ENCODE results near the gene TREML4. TPM values are rescaled to one million over a fixed set of nuclear protein-coding genes. Genes with fewer than 3 reads are reported as not detected.

The TREML4 gene
- total and polyA plus RNA-seq, 2 donors (not counting 1 experiment from before 2014, with no cell fraction given) = 1.7 TPM; not detected in 1

DNA sequence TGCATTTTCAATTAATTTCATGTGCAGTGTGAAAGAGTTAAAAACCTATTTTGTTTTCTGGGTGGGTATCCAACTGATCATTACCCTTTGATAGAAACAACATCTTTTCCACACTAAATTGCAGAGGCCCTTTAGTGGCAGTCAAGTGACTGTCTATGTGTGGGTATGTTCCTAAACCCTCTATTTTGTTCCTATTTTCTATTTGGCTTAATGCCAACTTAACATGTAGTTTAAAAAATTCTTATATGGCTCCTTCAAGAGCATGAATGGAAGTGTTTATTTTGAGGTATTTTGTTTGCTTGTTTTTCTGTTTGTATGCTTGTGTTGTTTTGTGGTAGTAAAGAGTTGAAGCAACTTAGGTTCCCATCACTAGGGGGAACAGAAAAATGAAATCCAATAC lies 38.4 kb downstream of the TREML4 start:
- no peak overlapping the region for H3K27ac Mint-ChIP-seq
- Histone ChIP-seq H3K27me3 (replicated peaks in 1 of 4; ENCODE audit: control extremely low read depth in 1 of 4, control insufficient read depth in 3 of 4, insufficient read depth in 4 of 4, low read length in 3 of 4) (no peaks in the 10 kb centered on the region), H3K9ac (ENCODE audit: low read length) (no peak overlapping the region), H3K79me2 (ENCODE audit: control insufficient read depth, insufficient read depth, low read length) (no peaks in the 10 kb centered on the region), H3K9me3 (ENCODE audit: control extremely low read depth in 1 of 3, control insufficient read depth in 2 of 3, insufficient read depth in 1 of 3, low read length in 2 of 3) (peaks cover 0 to 21% (median 6%) of the 10 kb centered on the region in 3 donors), H3K36me3 (replicated peaks in 1 of 2; ENCODE audit: control extremely low read depth in 1 of 2, control insufficient read depth in 1 of 2, extremely low read depth in 1 of 2, insufficient read depth in 2 of 2, low read length in 1 of 2) (no peaks in the 10 kb centered on the region), H3K27ac (ENCODE audit: low read length in 2 of 2) (no peak overlapping the region), H4K20me1 (ENCODE audit: control insufficient read depth, insufficient read depth, low read length, poor library complexity, severe bottlenecking) (no peaks in the 10 kb centered on the region), H3K4me2 (replicated peaks; ENCODE audit: low read depth, low read length, poor library complexity, severe bottlenecking) (no peak overlapping the region), H3K4me3 (ENCODE audit: control extremely low read depth in 1 of 5, extremely low read depth in 1 of 5, insufficient read depth in 1 of 5, low read depth in 2 of 5, low read length in 4 of 5) (no peak overlapping the region), H3K4me1 (ENCODE audit: control insufficient read depth in 2 of 2, insufficient read depth in 2 of 2, low read length in 2 of 2) (peaks cover 0 to 1% of the 10 kb centered on the region in 2 donors), H2AFZ (ENCODE audit: insufficient read depth, low read depth, low read length, poor library complexity, severe bottlenecking) (no peak overlapping the region)
- ATAC-seq (ENCODE audit: low read depth) = no peak
- POLR2A ChIA-PET = no interaction called here
- TF ChIP-seq, protein P1, sequence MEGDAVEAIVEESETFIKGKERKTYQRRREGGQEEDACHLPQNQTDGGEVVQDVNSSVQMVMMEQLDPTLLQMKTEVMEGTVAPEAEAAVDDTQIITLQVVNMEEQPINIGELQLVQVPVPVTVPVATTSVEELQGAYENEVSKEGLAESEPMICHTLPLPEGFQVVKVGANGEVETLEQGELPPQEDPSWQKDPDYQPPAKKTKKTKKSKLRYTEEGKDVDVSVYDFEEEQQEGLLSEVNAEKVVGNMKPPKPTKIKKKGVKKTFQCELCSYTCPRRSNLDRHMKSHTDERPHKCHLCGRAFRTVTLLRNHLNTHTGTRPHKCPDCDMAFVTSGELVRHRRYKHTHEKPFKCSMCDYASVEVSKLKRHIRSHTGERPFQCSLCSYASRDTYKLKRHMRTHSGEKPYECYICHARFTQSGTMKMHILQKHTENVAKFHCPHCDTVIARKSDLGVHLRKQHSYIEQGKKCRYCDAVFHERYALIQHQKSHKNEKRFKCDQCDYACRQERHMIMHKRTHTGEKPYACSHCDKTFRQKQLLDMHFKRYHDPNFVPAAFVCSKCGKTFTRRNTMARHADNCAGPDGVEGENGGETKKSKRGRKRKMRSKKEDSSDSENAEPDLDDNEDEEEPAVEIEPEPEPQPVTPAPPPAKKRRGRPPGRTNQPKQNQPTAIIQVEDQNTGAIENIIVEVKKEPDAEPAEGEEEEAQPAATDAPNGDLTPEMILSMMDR (IDR thresholded peaks at IDR 0.05) = no peak
- no peak for TF ChIP-seq EZH2 (IDR thresholded peaks at IDR 0.05; ENCODE audit: borderline replicate concordance, insufficient read depth, low read depth, low read length, poor library complexity, severe bottlenecking)
- no peak overlapping the region for H3K4me3 Mint-ChIP-seq
- CTCF ChIA-PET = no interaction called here
- peaks cover 10% of the 10 kb centered on the region for H3K9me3 Mint-ChIP-seq (ENCODE audit: insufficient read depth)
- H3K27me3 Mint-ChIP-seq = no peaks in the 10 kb centered on the region
- intact Hi-C loops (cut with micrococcal nuclease) = no loop called here
- H3K4me1 Mint-ChIP-seq = peaks cover under 1% of the 10 kb centered on the region
- no peak for DNase-seq

- H3K9ac ChIP-seq (ENCODE audit: low read length) = no peak overlapping the region
- no peak overlapping the region for H3K27ac Mint-ChIP-seq
- H3K4me3 Mint-ChIP-seq = no peak overlapping the region
- H3K36me3 ChIP-seq (replicated peaks in 1 of 2; ENCODE audit: control extremely low read depth in 1 of 2, control insufficient read depth in 1 of 2, extremely low read depth in 1 of 2, insufficient read depth in 2 of 2, low read length in 1 of 2) = no peaks in the 10 kb centered on the region
- ChIA-PET CTCF (interaction anchor here (1.8 kb wide), 1 partner anchor 10 kb away, joined by 8 read pairs; no protein-coding TSS in a partner anchor), POLR2A (no interaction called here)
- no peaks in the 10 kb centered on the region for H3K27me3 Mint-ChIP-seq
- DNase-seq = no peak
- H3K4me2 ChIP-seq (replicated peaks; ENCODE audit: low read depth, low read length, poor library complexity, severe bottlenecking) = no peak overlapping the region
- H4K20me1 ChIP-seq (ENCODE audit: control insufficient read depth, insufficient read depth, low read length, poor library complexity, severe bottlenecking) = no peaks in the 10 kb centered on the region
- H3K9me3 ChIP-seq (ENCODE audit: control extremely low read depth in 1 of 3, control insufficient read depth in 2 of 3, insufficient read depth in 1 of 3, low read length in 2 of 3) = peaks cover 0 to 3% (median 0%) of the 10 kb centered on the region in 3 donors
- no peaks in the 10 kb centered on the region for H3K79me2 ChIP-seq (ENCODE audit: control insufficient read depth, insufficient read depth, low read length)
- H2AFZ ChIP-seq (ENCODE audit: insufficient read depth, low read depth, low read length, poor library complexity, severe bottlenecking) = no peak overlapping the region
- TF ChIP-seq EZH2 (IDR thresholded peaks at IDR 0.05; ENCODE audit: borderline replicate concordance, insufficient read depth, low read depth, low read length, poor library complexity, severe bottlenecking) = no peak
- H3K4me3 ChIP-seq (ENCODE audit: control extremely low read depth in 1 of 5, extremely low read depth in 1 of 5, insufficient read depth in 1 of 5, low read depth in 2 of 5, low read length in 4 of 5) = no peak overlapping the region
- peaks cover 15% of the 10 kb centered on the region for H3K4me1 Mint-ChIP-seq
- H3K27ac ChIP-seq (ENCODE audit: low read length in 2 of 2) = no peak overlapping the region
- no peaks in the 10 kb centered on the region for H3K27me3 ChIP-seq (replicated peaks in 1 of 4; ENCODE audit: control extremely low read depth in 1 of 4, control insufficient read depth in 3 of 4, insufficient read depth in 4 of 4, low read length in 3 of 4)
- no peak for ATAC-seq (ENCODE audit: low read depth)
- peaks cover 14 to 21% of the 10 kb centered on the region in 2 donors for H3K4me1 ChIP-seq (ENCODE audit: control insufficient read depth in 2 of 2, insufficient read depth in 2 of 2, low read length in 2 of 2)
- H3K9me3 Mint-ChIP-seq (ENCODE audit: insufficient read depth) = peaks cover 1% of the 10 kb centered on the region
- intact Hi-C loops (cut with micrococcal nuclease) = no loop called here
These were observed 40.3 kb downstream of the TREML4 start for GRCh38 chr6:41268478-41268877.
